A375 (cell line): ENCODE measurements around the gene PCA3. TPM values are rescaled to one million over a fixed set of nuclear protein-coding genes. Genes with fewer than 3 reads are reported as not detected.

ENCODE experiments used
- small RNA-seq: library from RNA; depleted of rRNA; stranded (forward); fragments of <200 nt; gene quantifications from one replicate; pipeline ENCODE3, GENCODE V24; 2014
- total RNA-seq: library from RNA; depleted of rRNA; stranded (reverse); fragments of >200 nt; shearing (Covaris generic); gene quantifications from 2 replicates; pipeline ENCODE4 v1.2.3, GENCODE V29; 2014; rRNA removed

PCA3 gene
- total RNA-seq = not detected in 2 replicates

GRCh38 chr9:76764138-76764537 lies at the start of gene PCA3:
Gene PCA3 (plus strand): TSS chr9:76764438.

Small RNAs within 50 kb of the gene (small RNA-seq; reads per million reads assigned to genes)
- gene AL359314.1 = not detected

Other genes starting within 250 kb of the PCA3 start
- 0.16 and 0.38 TPM in 2 replicates for gene PRUNE2, start 141.7 kb downstream of the PCA3 start, total RNA-seq